Measurements from ENCODE around the gene ZNF410.
"Not testable (repeated sequence)": the region's sequence is repeated elsewhere in the genome, so short reads cannot be mapped to it uniquely, and the experiment has no call there.

- TF ChIP-seq, protein P1, sequence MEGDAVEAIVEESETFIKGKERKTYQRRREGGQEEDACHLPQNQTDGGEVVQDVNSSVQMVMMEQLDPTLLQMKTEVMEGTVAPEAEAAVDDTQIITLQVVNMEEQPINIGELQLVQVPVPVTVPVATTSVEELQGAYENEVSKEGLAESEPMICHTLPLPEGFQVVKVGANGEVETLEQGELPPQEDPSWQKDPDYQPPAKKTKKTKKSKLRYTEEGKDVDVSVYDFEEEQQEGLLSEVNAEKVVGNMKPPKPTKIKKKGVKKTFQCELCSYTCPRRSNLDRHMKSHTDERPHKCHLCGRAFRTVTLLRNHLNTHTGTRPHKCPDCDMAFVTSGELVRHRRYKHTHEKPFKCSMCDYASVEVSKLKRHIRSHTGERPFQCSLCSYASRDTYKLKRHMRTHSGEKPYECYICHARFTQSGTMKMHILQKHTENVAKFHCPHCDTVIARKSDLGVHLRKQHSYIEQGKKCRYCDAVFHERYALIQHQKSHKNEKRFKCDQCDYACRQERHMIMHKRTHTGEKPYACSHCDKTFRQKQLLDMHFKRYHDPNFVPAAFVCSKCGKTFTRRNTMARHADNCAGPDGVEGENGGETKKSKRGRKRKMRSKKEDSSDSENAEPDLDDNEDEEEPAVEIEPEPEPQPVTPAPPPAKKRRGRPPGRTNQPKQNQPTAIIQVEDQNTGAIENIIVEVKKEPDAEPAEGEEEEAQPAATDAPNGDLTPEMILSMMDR (IDR thresholded peaks at IDR 0.05; ENCODE audit: poor library complexity, severe bottlenecking) = not testable (repeated sequence)
- not testable (repeated sequence) for TF ChIP-seq REST (IDR thresholded peaks at IDR 0.05; ENCODE audit: borderline replicate concordance)
Measured at GRCh38 chr14:73894180-73894687, 7.6 kb downstream of the ZNF410 start.

Measured in neural cell (in vitro differentiated cells).